ENCODE results near the gene SPARC. TPM values are rescaled to one million over a fixed set of nuclear protein-coding genes. Genes with fewer than 3 reads are reported as not detected.

The SPARC gene

DNA sequence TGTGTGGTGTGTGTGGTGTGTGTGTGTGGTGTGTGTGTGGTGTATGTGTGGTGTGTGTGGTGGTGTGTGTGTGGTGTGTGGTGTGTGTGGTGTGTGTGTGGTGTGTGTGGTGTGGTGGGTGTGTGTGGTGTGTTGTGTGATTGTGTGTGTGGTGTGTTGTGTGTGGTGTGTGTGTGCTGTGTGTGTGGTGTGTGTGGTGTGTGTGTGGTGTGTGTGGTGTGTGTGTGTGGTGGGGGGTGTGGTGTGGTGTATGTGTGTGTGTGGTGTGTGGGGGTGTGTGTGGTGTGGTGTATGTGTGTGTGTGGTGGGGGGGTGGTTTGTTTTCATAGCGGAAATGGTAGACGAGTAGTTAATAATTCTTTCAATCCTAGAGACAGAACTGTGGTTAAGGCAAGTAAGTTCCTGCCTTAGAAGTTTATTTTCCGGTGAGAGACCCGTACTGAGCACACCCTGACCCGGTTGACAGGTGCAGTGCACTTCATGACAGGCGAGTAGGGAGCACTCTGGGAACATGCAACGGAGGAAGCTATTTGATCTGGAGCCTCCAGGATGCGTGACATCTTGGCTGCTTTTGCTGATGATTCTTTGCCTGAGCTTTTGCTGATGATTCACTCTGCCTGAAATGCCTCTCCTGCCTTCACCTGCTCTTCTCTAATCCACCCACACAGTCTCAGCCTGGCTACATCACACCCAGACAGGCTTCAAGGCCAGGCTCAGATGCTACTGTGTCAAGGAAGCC, 73.9 kb downstream of the SPARC start:
- Histone ChIP-seq H3K27me3 (ENCODE audit: control insufficient read depth in 1 of 2, insufficient read depth in 1 of 2, low read length in 2 of 2) (peaks cover 0 to 44% of the 10 kb centered on the region in 2 experiments), H2BK12ac (ENCODE audit: low read length in 2 of 2) (no peak overlapping the region), H3K4me1 (ENCODE audit: control insufficient read depth, insufficient read depth, low read depth, low read length) (peaks cover 22% of the 10 kb centered on the region), H4K91ac (ENCODE audit: low read length) (no peak overlapping the region), H3K4me2 (ENCODE audit: low read length, poor library complexity, severe bottlenecking) (peak overlapping the region; percentile 3), H3K14ac (ENCODE audit: low read length in 2 of 2) (no peak overlapping the region), H3K27ac (ENCODE audit: low read length, poor library complexity, severe bottlenecking) (peak overlapping the region; percentile 52), H3K23ac (ENCODE audit: low read length in 2 of 2) (no peak overlapping the region), H2AK5ac (ENCODE audit: low read length, severe bottlenecking) (peak overlapping the region; percentile 63), H2BK15ac (ENCODE audit: low read depth, poor library complexity, severe bottlenecking) (no peak overlapping the region), H3K9me3 (ENCODE audit: control insufficient read depth, low read length) (no peaks in the 10 kb centered on the region), H3K79me1 (replicated peaks; ENCODE audit: low read length, poor library complexity, severe bottlenecking) (no peaks in the 10 kb centered on the region), H3K36me3 (ENCODE audit: control insufficient read depth in 1 of 2, insufficient read depth in 2 of 2, low read depth in 1 of 2, low read length in 2 of 2) (no peaks in the 10 kb centered on the region), H3K4ac (ENCODE audit: low read depth in 1 of 2, low read length in 2 of 2) (no peak overlapping the region), H3K9ac (ENCODE audit: low read length) (no peak overlapping the region), H2AFZ (ENCODE audit: low read depth, low read length) (no peak overlapping the region), H2BK120ac (ENCODE audit: low read depth, low read length) (no peak overlapping the region), H3K18ac (ENCODE audit: low read depth in 1 of 2, low read length in 2 of 2) (no peak overlapping the region), H2BK5ac (ENCODE audit: low read depth, low read length, poor library complexity, severe bottlenecking) (no peak overlapping the region), H4K8ac (ENCODE audit: low read length) (no peak overlapping the region), H3K4me3 (ENCODE audit: insufficient read depth in 1 of 2, low read depth in 1 of 2, low read length in 2 of 2) (no peak overlapping the region)
- no peak for DNase-seq
- 81% methylated on average over 8 of the region's 8 CpGs for WGBS

DNA sequence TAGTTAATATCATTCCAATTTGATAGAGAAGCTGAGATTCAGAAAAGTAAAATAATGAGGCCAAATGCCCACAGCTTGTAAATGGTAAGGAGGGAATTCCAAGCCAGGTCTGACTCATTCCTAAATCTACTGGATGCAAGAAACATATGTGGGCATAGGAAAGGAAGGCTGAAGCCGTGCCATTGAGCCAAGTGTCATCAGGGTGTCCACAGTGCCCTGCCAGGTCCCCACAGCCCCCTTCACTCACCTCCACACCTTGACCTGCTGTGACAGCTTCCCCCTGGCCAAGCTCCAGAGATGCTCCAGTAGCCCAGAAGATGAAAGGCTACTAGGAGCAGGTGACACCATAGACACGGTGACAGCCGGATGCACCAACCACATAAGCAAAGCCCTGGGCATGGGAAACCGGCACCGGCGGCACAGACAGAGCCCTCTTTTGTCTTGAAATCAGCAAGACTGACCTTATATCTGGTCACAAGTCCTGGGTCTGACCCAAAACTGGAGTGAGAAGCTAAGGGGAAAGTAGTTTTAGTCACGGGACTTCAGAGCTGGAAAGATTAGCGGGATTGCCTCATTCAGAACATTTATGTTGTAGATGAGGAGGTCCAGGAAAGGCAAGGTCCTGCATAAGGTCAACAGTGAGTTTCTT, 75.5 kb downstream of the SPARC start:
- Histone ChIP-seq H2BK5ac (ENCODE audit: low read depth, low read length, poor library complexity, severe bottlenecking) (no peak overlapping the region), H2AFZ (ENCODE audit: low read depth, low read length) (no peak overlapping the region), H2AK5ac (ENCODE audit: low read length, severe bottlenecking) (peak overlapping the region; percentile 14), H3K4me3 (ENCODE audit: insufficient read depth in 1 of 2, low read depth in 1 of 2, low read length in 2 of 2) (no peak overlapping the region), H2BK15ac (ENCODE audit: low read depth, poor library complexity, severe bottlenecking) (no peak overlapping the region), H3K9ac (ENCODE audit: low read length) (no peak overlapping the region), H3K4me2 (ENCODE audit: low read length, poor library complexity, severe bottlenecking) (no peak overlapping the region), H4K91ac (ENCODE audit: low read length) (no peak overlapping the region), H3K18ac (ENCODE audit: low read depth in 1 of 2, low read length in 2 of 2) (no peak overlapping the region), H3K23ac (ENCODE audit: low read length in 2 of 2) (no peak overlapping the region), H3K79me1 (replicated peaks; ENCODE audit: low read length, poor library complexity, severe bottlenecking) (no peaks in the 10 kb centered on the region), H3K14ac (ENCODE audit: low read length in 2 of 2) (no peak overlapping the region), H3K27ac (ENCODE audit: low read length, poor library complexity, severe bottlenecking) (no peak overlapping the region), H4K8ac (ENCODE audit: low read length) (no peak overlapping the region), H3K4me1 (ENCODE audit: control insufficient read depth, insufficient read depth, low read depth, low read length) (peaks cover 22% of the 10 kb centered on the region), H3K36me3 (ENCODE audit: control insufficient read depth in 1 of 2, insufficient read depth in 2 of 2, low read depth in 1 of 2, low read length in 2 of 2) (no peaks in the 10 kb centered on the region), H3K9me3 (ENCODE audit: control insufficient read depth, low read length) (no peaks in the 10 kb centered on the region), H3K4ac (ENCODE audit: low read depth in 1 of 2, low read length in 2 of 2) (no peak overlapping the region), H3K27me3 (ENCODE audit: control insufficient read depth in 1 of 2, insufficient read depth in 1 of 2, low read length in 2 of 2) (peaks cover 0 to 36% of the 10 kb centered on the region in 2 experiments), H2BK120ac (ENCODE audit: low read depth, low read length) (no peak overlapping the region), H2BK12ac (ENCODE audit: low read length in 2 of 2) (no peak overlapping the region)
- 89% methylated on average over 8 of the region's 8 CpGs for WGBS
- DNase-seq: no peak

Small RNA genes within 50 kb of the gene (small RNA-seq; reads per million reads assigned to genes)
- gene RN7SKP232 (ENCODE audit: low read depth): not detected

Data from mesenchymal stem cell (in vitro differentiated cells and primary cell).